B cell (primary cell): ENCODE measurements around the gene PRR11. TPM values are rescaled to one million over a fixed set of nuclear protein-coding genes. Genes with fewer than 3 reads are reported as not detected.
A peak's percentile ranks its signal among the peaks of the same experiment; 100 is the strongest.

Source experiments
- ATAC-seq: fragments of 200-7000 bp; cut with Tn5 transposase; one replicate; pipeline ENCODE4 v1.10.0; 2021; ENCODE audit warnings: low read depth, mild to moderate bottlenecking, moderate number of reproducible peaks, moderate library complexity
- CTCF ChIA-PET: fragments of 350-600 bp; sonication (Branson Sonifier 250); formaldehyde crosslinking; loops from one replicate; lab custom pipeline; 2021; ENCODE audit warnings: antibody characterized with exemption, inconsistent platforms; lab: Charles Lee
- POLR2A ChIA-PET: fragments of 350-600 bp; sonication (Branson Sonifier 250); formaldehyde crosslinking; loops from one replicate; lab custom pipeline; 2021; ENCODE audit warnings: antibody characterized with exemption; lab: Charles Lee
- DNase-seq: peaks from one replicate; pipeline ENCODE4 v3.0.0; 2013
- H2AFZ ChIP-seq: 2 replicates; pipeline ENCODE4 v1.6.1; 2012; ENCODE audit warnings: mild to moderate bottlenecking, low read depth, low read length; ENCODE audit not compliant: insufficient read depth, poor library complexity, severe bottlenecking
- H3K27ac ChIP-seq, 2 donors: 1 replicate in 1 of 2; 2 replicates in 1 of 2; pipeline ENCODE4 v1.5.1; 2012 to 2013; ENCODE audit warnings: low read length in 2 of 2, mild to moderate bottlenecking in 2 of 2, moderate library complexity in 1 of 2
- H3K27me3 ChIP-seq, 4 experiments: fragments of 200-600 bp in 1 of 4; sonication (generic) in 1 of 4; replicated peaks in 1 of 4; 1 replicate in 2 of 4; 2 replicates in 2 of 4; pipeline versions ENCODE4 v1.6.1 to v1.7.0; 2013 to 2016; ENCODE audit warnings: low read length in 3 of 4, mild to moderate bottlenecking in 2 of 4, mixed read lengths in 1 of 4, moderate library complexity in 1 of 4; ENCODE audit not compliant: insufficient read depth in 4 of 4, control insufficient read depth in 3 of 4; ENCODE audit errors: control extremely low read depth in 1 of 4
- H3K36me3 ChIP-seq, 2 experiments: replicated peaks in 1 of 2; 1 replicate in 1 of 2; 2 replicates in 1 of 2; pipeline versions ENCODE4 v1.6.1 to v1.7.1; 2013; ENCODE audit warnings: low read length in 1 of 2; ENCODE audit not compliant: insufficient read depth in 2 of 2, control insufficient read depth in 1 of 2; ENCODE audit errors: control extremely low read depth in 1 of 2, extremely low read depth in 1 of 2
- H3K4me1 ChIP-seq, 2 donors: fragments of 200-600 bp in 1 of 2; sonication (generic) in 1 of 2; 1 replicate in 1 of 2; 2 replicates in 1 of 2; pipeline versions ENCODE4 v1.5.1 to v1.6.1; 2013 to 2017; ENCODE audit warnings: low read length in 2 of 2; ENCODE audit not compliant: control insufficient read depth in 2 of 2, insufficient read depth in 2 of 2
- H3K4me2 ChIP-seq: replicated peaks from 2 replicates; pipeline ENCODE3; 2012; ENCODE audit warnings: mild to moderate bottlenecking, low read depth, low read length; ENCODE audit not compliant: poor library complexity, severe bottlenecking
- H3K4me3 ChIP-seq, 5 experiments: fragments of 200-600 bp in 1 of 5; sonication (generic) in 1 of 5; 1 replicate in 3 of 5; 2 replicates in 2 of 5; pipeline versions ENCODE4 v1.5.1 to v1.7.0; 2011 to 2016; ENCODE audit warnings: low read length in 4 of 5, mild to moderate bottlenecking in 4 of 5, low read depth in 2 of 5, control low read depth in 1 of 5, moderate library complexity in 1 of 5; ENCODE audit not compliant: insufficient read depth in 1 of 5; ENCODE audit errors: control extremely low read depth in 1 of 5, extremely low read depth in 1 of 5
- H3K79me2 ChIP-seq: fragments of 200-600 bp; sonication (generic); one replicate; pipeline ENCODE4 v1.6.0; 2016; ENCODE audit warnings: low read length; ENCODE audit not compliant: control insufficient read depth, insufficient read depth
- H3K9ac ChIP-seq: fragments of 200-600 bp; sonication (generic); 2 replicates; pipeline ENCODE4 v1.6.1; 2017; ENCODE audit warnings: mild to moderate bottlenecking, low read length, moderate library complexity
- H3K9me3 ChIP-seq, 3 donors: one replicate each; pipeline versions ENCODE4 v1.6.1 to v1.7.1; 2013; ENCODE audit warnings: low read length in 2 of 3; ENCODE audit not compliant: control insufficient read depth in 2 of 3, insufficient read depth in 1 of 3; ENCODE audit errors: control extremely low read depth in 1 of 3
- H4K20me1 ChIP-seq: 2 replicates; pipeline ENCODE4 v1.6.0; 2012; ENCODE audit warnings: mild to moderate bottlenecking, low read length; ENCODE audit not compliant: insufficient read depth, control insufficient read depth, poor library complexity, severe bottlenecking
- H3K27ac Mint-ChIP-seq: one replicate; pipeline ENCODE4 v1.8.0; 2021; ENCODE audit warnings: mixed read lengths
- H3K27me3 Mint-ChIP-seq: one replicate; pipeline ENCODE4 v1.8.0; 2021; ENCODE audit warnings: mixed read lengths
- H3K4me1 Mint-ChIP-seq: one replicate; pipeline ENCODE4 v1.8.0; 2021; ENCODE audit warnings: mixed read lengths
- H3K4me3 Mint-ChIP-seq: one replicate; pipeline ENCODE4 v1.8.0; 2021; ENCODE audit warnings: mixed read lengths
- H3K9me3 Mint-ChIP-seq: one replicate; pipeline ENCODE4 v1.8.0; 2022; ENCODE audit warnings: mixed read lengths; ENCODE audit not compliant: insufficient read depth
- EZH2 ChIP-seq: IDR thresholded peaks from 2 replicates; pipeline ENCODE4 v1.6.1; 2012; ENCODE audit warnings: borderline replicate concordance, low read depth, mild to moderate bottlenecking, moderate library complexity, low read length; ENCODE audit not compliant: insufficient read depth, poor library complexity, severe bottlenecking
- WGBS: methylation state at CpG from one replicate; pipeline ENCODE4 v1.1.5; 2013; ENCODE audit warnings: missing lambda C conversion rate; ENCODE audit not compliant: insufficient coverage; 5-methylcytosine and 5-hydroxymethylcytosine counted together
- intact Hi-C: fragments of 100-400 bp; cut with micrococcal nuclease; formaldehyde crosslinking; loops from one replicate; pipeline ENCODE4 v1.10.0; 2022
- polyA plus RNA-seq: library from polyadenylated mRNA; depleted of rRNA; stranded (reverse); fragments of >200 nt; gene quantifications from 2 replicates; pipeline ENCODE4 v1.2.3, GENCODE V29; 2012
- total RNA-seq, 2 donors: library from RNA; stranded (reverse); fragments of 120-200 nt in 1 of 2; gene quantifications; 1 replicate in 1 of 2; 2 replicates in 1 of 2; pipeline versions ENCODE4 v1.2.3 to v1.2.4, GENCODE V29; 2013 to 2022
- TF ChIP-seq, protein P1 (sequence below): fragments of 200-600 bp; IDR thresholded peaks from one replicate; pipeline ENCODE4 v1.8.0; 2022; ENCODE audit warnings: antibody characterized with exemption, mild to moderate bottlenecking

PRR11 gene
- total and polyA plus RNA-seq, 2 donors (not counting 1 experiment from before 2014, with no cell fraction given) = 1.2 to 1.5 TPM

DNA sequence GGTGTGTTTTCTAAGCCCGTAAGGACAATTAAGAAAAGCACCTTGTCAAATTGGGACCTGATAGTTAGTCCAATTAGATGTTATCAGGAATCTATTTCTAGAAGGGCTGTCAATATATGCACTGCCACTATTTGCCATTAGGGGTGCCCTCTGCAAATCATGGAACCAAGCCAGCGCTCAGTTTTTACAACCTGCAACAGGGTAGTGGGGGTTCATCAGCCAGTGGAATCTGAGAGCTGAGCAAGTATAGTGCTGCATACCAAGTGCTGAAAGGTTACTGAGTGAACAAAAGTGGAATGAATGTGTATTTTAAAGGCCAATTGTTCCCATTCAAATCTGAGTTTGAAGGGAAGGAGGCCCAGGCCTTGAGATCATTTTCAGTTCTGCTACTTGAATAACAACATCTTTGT is 10.4 kb downstream of the PRR11 start:
- H3K4me3 ChIP-seq = no peak overlapping the region
- H3K79me2 ChIP-seq = peaks cover 27% of the 10 kb centered on the region
- no peaks in the 10 kb centered on the region for H4K20me1 ChIP-seq
- Mint-ChIP-seq H3K27me3 (no peaks in the 10 kb centered on the region), H3K4me3 (peak overlapping the region; percentile 18), H3K9me3 (no peaks in the 10 kb centered on the region), H3K27ac (peak overlapping the region; percentile 69), H3K4me1 (peaks cover 7% of the 10 kb centered on the region)
- H3K9ac ChIP-seq = no peak overlapping the region
- H3K36me3 ChIP-seq = no peaks in the 10 kb centered on the region
- peak; percentile 98 for ATAC-seq
- ChIA-PET POLR2A (no interaction called here), CTCF (interaction anchor here (0.6 to 1.2 kb wide), 2 partner anchors 11 to 74 kb away, joined by 3 read pairs; partner anchors contain the start of genes PRR11 and SKA2)
- no peaks in the 10 kb centered on the region for H3K9me3 ChIP-seq
- intact Hi-C loops = no loop called here
- TF ChIP-seq, protein P1, sequence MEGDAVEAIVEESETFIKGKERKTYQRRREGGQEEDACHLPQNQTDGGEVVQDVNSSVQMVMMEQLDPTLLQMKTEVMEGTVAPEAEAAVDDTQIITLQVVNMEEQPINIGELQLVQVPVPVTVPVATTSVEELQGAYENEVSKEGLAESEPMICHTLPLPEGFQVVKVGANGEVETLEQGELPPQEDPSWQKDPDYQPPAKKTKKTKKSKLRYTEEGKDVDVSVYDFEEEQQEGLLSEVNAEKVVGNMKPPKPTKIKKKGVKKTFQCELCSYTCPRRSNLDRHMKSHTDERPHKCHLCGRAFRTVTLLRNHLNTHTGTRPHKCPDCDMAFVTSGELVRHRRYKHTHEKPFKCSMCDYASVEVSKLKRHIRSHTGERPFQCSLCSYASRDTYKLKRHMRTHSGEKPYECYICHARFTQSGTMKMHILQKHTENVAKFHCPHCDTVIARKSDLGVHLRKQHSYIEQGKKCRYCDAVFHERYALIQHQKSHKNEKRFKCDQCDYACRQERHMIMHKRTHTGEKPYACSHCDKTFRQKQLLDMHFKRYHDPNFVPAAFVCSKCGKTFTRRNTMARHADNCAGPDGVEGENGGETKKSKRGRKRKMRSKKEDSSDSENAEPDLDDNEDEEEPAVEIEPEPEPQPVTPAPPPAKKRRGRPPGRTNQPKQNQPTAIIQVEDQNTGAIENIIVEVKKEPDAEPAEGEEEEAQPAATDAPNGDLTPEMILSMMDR = peak; percentile 77
- no peak for TF ChIP-seq EZH2
- H3K27me3 ChIP-seq = no peaks in the 10 kb centered on the region
- H3K4me1 ChIP-seq = peaks cover 3 to 4% of the 10 kb centered on the region in 2 donors
- peak overlapping the region; percentile 67 for H2AFZ ChIP-seq
- H3K27ac ChIP-seq = peak overlapping the region in 1 of 2 donors; percentile 21
- no CpG with 5 or more reads among the region's 2 CpGs for WGBS
- H3K4me2 ChIP-seq = peak overlapping the region; percentile 38
- DNase-seq = peak; percentile 55

GRCh38 chr17:59167571-59168001 is 12.0 kb downstream of the PRR11 start:
- no peak for DNase-seq

More at GRCh38 chr17:59167571-59168001, 12.0 kb downstream of the PRR11 start:
- Mint-ChIP-seq H3K4me3 (no peak overlapping the region), H3K27ac (no peak overlapping the region), H3K27me3 (no peaks in the 10 kb centered on the region), H3K4me1 (peaks cover 7% of the 10 kb centered on the region), H3K9me3 (no peaks in the 10 kb centered on the region)
- peaks cover 13% of the 10 kb centered on the region for H3K79me2 ChIP-seq
- WGBS = no CpG with 5 or more reads among the region's 2 CpGs
- intact Hi-C loops = no loop called here
- TF ChIP-seq, protein P1 = no peak
- no peak for TF ChIP-seq EZH2
- no peaks in the 10 kb centered on the region for H4K20me1 ChIP-seq
- POLR2A ChIA-PET = interaction anchor here (0.8 kb wide), 1 partner anchor 12 kb away, joined by 4 read pairs; the partner anchor contains the start of genes PRR11 and SKA2
- ATAC-seq = no peak
- no peak overlapping the region for H3K27ac ChIP-seq
- H3K4me1 ChIP-seq = peaks cover 3 to 4% of the 10 kb centered on the region in 2 donors
- H3K4me2 ChIP-seq = no peak overlapping the region
- CTCF ChIA-PET = no interaction called here
- no peak overlapping the region for H2AFZ ChIP-seq
- no peaks in the 10 kb centered on the region for H3K36me3 ChIP-seq
- H3K9me3 ChIP-seq = peaks cover 0 to 3% (median 0%) of the 10 kb centered on the region in 3 donors
- H3K27me3 ChIP-seq = no peaks in the 10 kb centered on the region
- no peak overlapping the region for H3K4me3 ChIP-seq
- H3K9ac ChIP-seq = no peak overlapping the region
